DMS53 (cell line): Measurements from ENCODE around the gene TRMT61A.

Source experiments
- DNase-seq: peaks from one replicate; lab custom pipeline; 2025; lab: John Stamatoyannopoulos, UW

TRMT61A gene

GRCh38 chr14:103535081-103535890 is 6.3 kb downstream of the TRMT61A start:
- no peak for DNase-seq

GRCh38 chr14:103535891-103536565 is 7.0 kb downstream of the TRMT61A start:
- no peak for DNase-seq

GRCh38 chr14:103536693-103537092 is 7.7 kb downstream of the TRMT61A start:
- no peak for DNase-seq

GRCh38 chr14:103537175-103537990 is 8.4 kb downstream of the TRMT61A start:
- DNase-seq, result no peak

GRCh38 chr14:103538291-103539055 is 9.5 kb downstream of the TRMT61A start:
- no peak for DNase-seq

- DNase-seq, result peak; percentile 39
Measured at GRCh38 chr14:103539056-103539825, 10.2 kb downstream of the TRMT61A start.

GRCh38 chr14:103540821-103541708 is 12.1 kb downstream of the TRMT61A start:
- no peak for DNase-seq

GRCh38 chr14:103541709-103542604 is 13.0 kb downstream of the TRMT61A start:
- peak; percentile 65 for DNase-seq

- peak; percentile 90 for DNase-seq
Measured at GRCh38 chr14:103542605-103543088, 13.7 kb downstream of the TRMT61A start.

- DNase-seq, result peak; percentile 28
Measured at GRCh38 chr14:103543140-103543539, 14.1 kb downstream of the TRMT61A start.

- no peak for DNase-seq
Measured at GRCh38 chr14:103543721-103544387, 14.9 kb downstream of the TRMT61A start.

GRCh38 chr14:103544388-103545218 is 15.6 kb downstream of the TRMT61A start:
- no peak for DNase-seq

- DNase-seq, result no peak
Measured at GRCh38 chr14:103545219-103545914, 16.4 kb downstream of the TRMT61A start.

- no peak for DNase-seq
Measured at GRCh38 chr14:103545915-103546651, 17.1 kb downstream of the TRMT61A start.

- peak; percentile 89 for DNase-seq
Measured at GRCh38 chr14:103546652-103547454, 17.9 kb downstream of the TRMT61A start.
